ENCODE results near the gene SPP1.

- TF ChIP-seq CTCF (IDR thresholded peaks at IDR 0.05; ENCODE audit: borderline replicate concordance, extremely low read depth, low read length, poor library complexity, severe bottlenecking) (no peak), EZH2 (IDR thresholded peaks at IDR 0.05; ENCODE audit: borderline replicate concordance, low read depth, low read length, severe bottlenecking) (no peak)
Measured at GRCh38 chr4:87989765-87990164, 14.3 kb downstream of the SPP1 start.
